AG04449 (cell line): ENCODE results near the gene FAM193B.
A peak's percentile ranks its signal among the peaks of the same experiment; 100 is the strongest.

Experiments used
- CTCF ChIA-PET: fragments of 350-600 bp; formaldehyde crosslinking; extraction: SDS; loops from one replicate; lab custom pipeline; 2021; ENCODE audit warnings: antibody characterized with exemption; lab: Yijun Ruan, JAX
- POLR2A ChIA-PET: fragments of 400-600, 350-600 bp; formaldehyde crosslinking; extraction: SDS; loops from one replicate; lab custom pipeline; 2020; ENCODE audit warnings: antibody characterized with exemption, inconsistent platforms; lab: Yijun Ruan, JAX
- DNase-seq: peaks from one replicate; pipeline ENCODE4 v3.0.0-alpha.2; 2010; ENCODE audit warnings: low read depth, low spot score
- H3K4me3 ChIP-seq: 2 replicates; pipeline ENCODE4 v1.5.1; 2011; ENCODE audit warnings: low read depth, mild to moderate bottlenecking, control low read depth, low read length
- CTCF ChIP-seq: IDR thresholded peaks from one replicate; pipeline ENCODE4 v1.5.1; 2011; ENCODE audit warnings: mild to moderate bottlenecking, moderate library complexity, low read length, control low read depth, inconsistent platforms; ENCODE audit not compliant: insufficient read depth; ENCODE audit errors: missing control alignments

Gene FAM193B

GRCh38 chr5:177554474-177555111, at the start of gene FAM193B:
Gene FAM193B, minus strand, starts transcription at chr5:177554563. Its CDS starts 105 bp downstream, at chr5:177554458.
- peak within 1 kb of the TSS; percentile 85 for H3K4me3 ChIP-seq
- ChIA-PET CTCF (no interaction called here), POLR2A (no interaction called here)
- TF ChIP-seq CTCF: peak; percentile 22
- DNase-seq: no peak

- no peak for TF ChIP-seq CTCF
- DNase-seq: no peak
- H3K4me3 ChIP-seq: no peak overlapping the region
- POLR2A ChIA-PET: no interaction called here
- CTCF ChIA-PET: no interaction called here
Observed at GRCh38 chr5:177604116-177604521, 49.8 kb upstream of the FAM193B start.

GRCh38 chr5:177603631-177604030, 49.3 kb upstream of the FAM193B start:
- no peak overlapping the region for H3K4me3 ChIP-seq
- ChIA-PET CTCF (no interaction called here), POLR2A (no interaction called here)
- DNase-seq: no peak
- TF ChIP-seq CTCF: no peak

- no peak for DNase-seq
- TF ChIP-seq CTCF: no peak
- no peak overlapping the region for H3K4me3 ChIP-seq
- CTCF ChIA-PET: interaction anchor here (0.8 kb wide), 1 partner anchor 473 kb away, joined by 3 read pairs; no protein-coding TSS in a partner anchor
- POLR2A ChIA-PET: no interaction called here
Observed at GRCh38 chr5:177602458-177602830, 48.1 kb upstream of the FAM193B start.

- H3K4me3 ChIP-seq: no peak overlapping the region
- POLR2A ChIA-PET: no interaction called here
- no peak for TF ChIP-seq CTCF
- no peak for DNase-seq
- CTCF ChIA-PET: no interaction called here
Observed at GRCh38 chr5:177601577-177602457, 47.5 kb upstream of the FAM193B start.

- TF ChIP-seq CTCF: no peak
- H3K4me3 ChIP-seq: peak overlapping the region; percentile 80
- DNase-seq: no peak
- ChIA-PET POLR2A (interaction anchor here (1.2 to 2.2 kb wide), 2 partner anchors 9 to 55 kb away, joined by 5 to 15 read pairs; partner anchors contain the start of gene TMED9), CTCF (no interaction called here)
Observed at GRCh38 chr5:177601126-177601525, 46.8 kb upstream of the FAM193B start.
